ENCODE results near the gene C2CD4D.

C2CD4D gene

DNA sequence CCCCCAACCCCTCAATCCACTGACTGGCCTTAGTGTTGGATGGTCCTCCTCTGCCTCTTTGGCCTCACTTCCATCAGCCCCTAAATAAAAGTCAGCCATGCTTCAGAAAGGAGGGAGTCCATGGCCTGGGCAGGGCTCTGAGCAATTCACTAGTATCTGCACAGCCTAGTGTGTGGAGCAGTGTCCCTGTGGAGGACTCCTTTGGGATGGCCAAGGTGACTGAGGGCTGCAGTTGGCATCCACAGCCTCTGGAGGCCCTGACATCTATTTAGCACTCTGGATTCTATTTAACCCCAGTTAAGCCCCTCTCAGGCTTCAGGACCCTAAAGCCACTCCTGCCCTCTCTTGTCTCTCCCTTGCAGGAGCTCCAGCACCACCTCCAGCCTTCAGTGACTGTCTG is 10.3 kb upstream of the C2CD4D start:
- TF ChIP-seq SIN3A (IDR thresholded peaks at IDR 0.05; ENCODE audit: borderline replicate concordance, insufficient read depth, low read length): no peak
- TF ChIP-seq, protein P1, sequence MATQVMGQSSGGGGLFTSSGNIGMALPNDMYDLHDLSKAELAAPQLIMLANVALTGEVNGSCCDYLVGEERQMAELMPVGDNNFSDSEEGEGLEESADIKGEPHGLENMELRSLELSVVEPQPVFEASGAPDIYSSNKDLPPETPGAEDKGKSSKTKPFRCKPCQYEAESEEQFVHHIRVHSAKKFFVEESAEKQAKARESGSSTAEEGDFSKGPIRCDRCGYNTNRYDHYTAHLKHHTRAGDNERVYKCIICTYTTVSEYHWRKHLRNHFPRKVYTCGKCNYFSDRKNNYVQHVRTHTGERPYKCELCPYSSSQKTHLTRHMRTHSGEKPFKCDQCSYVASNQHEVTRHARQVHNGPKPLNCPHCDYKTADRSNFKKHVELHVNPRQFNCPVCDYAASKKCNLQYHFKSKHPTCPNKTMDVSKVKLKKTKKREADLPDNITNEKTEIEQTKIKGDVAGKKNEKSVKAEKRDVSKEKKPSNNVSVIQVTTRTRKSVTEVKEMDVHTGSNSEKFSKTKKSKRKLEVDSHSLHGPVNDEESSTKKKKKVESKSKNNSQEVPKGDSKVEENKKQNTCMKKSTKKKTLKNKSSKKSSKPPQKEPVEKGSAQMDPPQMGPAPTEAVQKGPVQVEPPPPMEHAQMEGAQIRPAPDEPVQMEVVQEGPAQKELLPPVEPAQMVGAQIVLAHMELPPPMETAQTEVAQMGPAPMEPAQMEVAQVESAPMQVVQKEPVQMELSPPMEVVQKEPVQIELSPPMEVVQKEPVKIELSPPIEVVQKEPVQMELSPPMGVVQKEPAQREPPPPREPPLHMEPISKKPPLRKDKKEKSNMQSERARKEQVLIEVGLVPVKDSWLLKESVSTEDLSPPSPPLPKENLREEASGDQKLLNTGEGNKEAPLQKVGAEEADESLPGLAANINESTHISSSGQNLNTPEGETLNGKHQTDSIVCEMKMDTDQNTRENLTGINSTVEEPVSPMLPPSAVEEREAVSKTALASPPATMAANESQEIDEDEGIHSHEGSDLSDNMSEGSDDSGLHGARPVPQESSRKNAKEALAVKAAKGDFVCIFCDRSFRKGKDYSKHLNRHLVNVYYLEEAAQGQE (IDR thresholded peaks at IDR 0.05; ENCODE audit: insufficient read depth in 1 of 2, low read depth in 2 of 2, low read length in 2 of 2): no peak
- TF ChIP-seq TAF1 (IDR thresholded peaks at IDR 0.05; ENCODE audit: borderline replicate concordance, insufficient read depth, low read length): no peak
- no peak for TF ChIP-seq FOXP2 (optimal IDR thresholded peaks at IDR 0.05; ENCODE audit: borderline replicate concordance, extremely low read depth, extremely low read length, insufficient read depth)
- no peak for TF ChIP-seq POLR2AphosphoS5 (IDR thresholded peaks at IDR 0.05; ENCODE audit: low read depth, low read length)

DNA sequence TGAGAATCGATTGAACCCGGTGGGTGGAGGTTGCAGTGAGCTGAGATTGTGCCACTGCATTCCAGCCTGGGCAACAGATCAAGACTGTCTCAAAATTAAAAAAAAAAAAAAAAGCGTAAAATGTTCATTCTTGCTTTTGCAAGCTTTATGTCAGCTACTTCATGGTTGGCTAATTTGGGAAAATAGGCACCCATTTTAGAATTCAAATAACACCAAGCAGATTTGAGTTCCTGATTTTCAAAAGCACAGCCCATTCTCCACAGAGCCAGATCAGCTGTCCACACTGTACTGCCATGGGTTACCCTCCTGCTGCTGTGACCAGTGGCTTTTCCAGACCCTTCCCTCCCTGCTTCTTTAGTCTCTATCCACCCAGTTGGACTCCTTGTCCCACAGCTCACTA is 9.5 kb upstream of the C2CD4D start:
- TF ChIP-seq POLR2AphosphoS5 (IDR thresholded peaks at IDR 0.05; ENCODE audit: low read depth, low read length): no peak

GRCh38 chr1:151847867-151848596 is 8.4 kb upstream of the C2CD4D start:
- no peak for TF ChIP-seq FOXP2 (optimal IDR thresholded peaks at IDR 0.05; ENCODE audit: borderline replicate concordance, extremely low read depth, extremely low read length, insufficient read depth)
- TF ChIP-seq, protein P1 (IDR thresholded peaks at IDR 0.05; ENCODE audit: insufficient read depth in 1 of 2, low read depth in 2 of 2, low read length in 2 of 2): no peak
- no peak for TF ChIP-seq POLR2AphosphoS5 (IDR thresholded peaks at IDR 0.05; ENCODE audit: low read depth, low read length)
- no peak for TF ChIP-seq SIN3A (IDR thresholded peaks at IDR 0.05; ENCODE audit: borderline replicate concordance, insufficient read depth, low read length)
- TF ChIP-seq TAF1 (IDR thresholded peaks at IDR 0.05; ENCODE audit: borderline replicate concordance, insufficient read depth, low read length): no peak

DNA sequence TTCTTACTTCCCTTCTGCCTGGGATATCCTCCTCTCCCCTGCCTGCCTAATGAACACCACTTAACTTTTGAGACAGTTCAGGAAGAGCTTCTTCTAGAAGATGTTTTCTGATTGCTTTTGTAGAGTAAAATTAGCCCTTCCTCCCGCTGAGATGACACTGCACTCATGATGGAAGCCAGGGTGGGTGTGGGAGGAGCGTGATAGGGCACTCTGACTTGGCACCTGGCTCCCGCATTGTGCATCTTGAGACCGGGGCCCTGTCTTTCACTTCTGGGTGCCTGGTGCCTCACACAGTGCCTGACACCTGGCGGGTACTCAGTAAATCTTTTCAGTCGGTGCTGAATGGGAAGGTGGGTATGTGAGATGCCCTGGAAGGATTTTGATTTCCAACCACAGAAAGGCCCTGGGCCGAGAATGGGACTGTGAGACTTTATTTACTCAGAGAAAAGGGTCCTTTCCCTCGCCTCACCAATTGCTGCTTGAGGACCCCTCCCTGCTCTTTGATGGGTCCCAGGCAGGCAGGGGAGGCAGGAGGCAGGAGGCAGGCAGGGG is 7.1 kb upstream of the C2CD4D start:
- TF ChIP-seq TAF1 (IDR thresholded peaks at IDR 0.05; ENCODE audit: borderline replicate concordance, insufficient read depth, low read length) (no peak), SIN3A (IDR thresholded peaks at IDR 0.05; ENCODE audit: borderline replicate concordance, insufficient read depth, low read length) (no peak), FOXP2 (optimal IDR thresholded peaks at IDR 0.05; ENCODE audit: borderline replicate concordance, extremely low read depth, extremely low read length, insufficient read depth) (no peak), POLR2AphosphoS5 (IDR thresholded peaks at IDR 0.05; ENCODE audit: low read depth, low read length) (no peak)
- TF ChIP-seq, protein P1 (IDR thresholded peaks at IDR 0.05; ENCODE audit: insufficient read depth in 1 of 2, low read depth in 2 of 2, low read length in 2 of 2): no peak

DNA sequence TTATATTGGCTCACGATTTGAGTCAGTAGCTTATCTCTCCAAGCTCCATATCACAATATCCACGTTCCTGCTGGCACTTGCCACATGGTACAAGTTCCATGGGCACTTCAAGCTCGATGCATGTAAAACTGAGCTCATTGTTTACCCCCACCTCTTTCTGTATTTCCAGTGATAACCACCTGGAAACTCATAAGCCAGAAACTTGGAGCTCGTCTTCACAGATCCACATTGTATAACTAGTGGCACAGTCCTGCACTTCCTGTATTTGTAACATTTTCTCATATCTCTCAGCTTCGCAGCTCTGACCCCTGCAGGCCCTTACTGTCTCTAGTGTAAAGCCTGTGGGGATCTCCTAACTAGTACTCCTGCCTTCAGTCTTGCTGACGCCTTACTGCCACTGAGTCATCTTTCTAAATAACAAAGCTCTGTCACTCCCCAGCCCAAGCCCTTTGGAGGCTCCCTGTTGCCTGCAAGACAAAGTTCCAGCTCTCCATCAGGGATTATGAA is 6.5 kb upstream of the C2CD4D start:
- TF ChIP-seq FOXP2 (optimal IDR thresholded peaks at IDR 0.05; ENCODE audit: borderline replicate concordance, extremely low read depth, extremely low read length, insufficient read depth) (no peak), TAF1 (IDR thresholded peaks at IDR 0.05; ENCODE audit: borderline replicate concordance, insufficient read depth, low read length) (no peak)
- TF ChIP-seq, protein P1 (IDR thresholded peaks at IDR 0.05; ENCODE audit: insufficient read depth in 1 of 2, low read depth in 2 of 2, low read length in 2 of 2): no peak
